Liver (tissue), 3 donors: Measurements from ENCODE around the gene ITIH4.

Experiments
- CTCF ChIP-seq: fragments of 150-350 bp; IDR thresholded peaks from 2 replicates; pipeline ENCODE4 v1.5.1; 2017; ENCODE audit warnings: improper control_type of control experiment, low read depth, low read length; ENCODE audit not compliant: missing input control
- FOXA1 ChIP-seq: IDR thresholded peaks from 2 replicates; pipeline ENCODE4 v1.6.1; 2016; ENCODE audit warnings: antibody characterized with exemption
- GABPA ChIP-seq, 2 donors: IDR thresholded peaks in 1 of 2; conservative IDR thresholded peaks in 1 of 2; 2 replicates each; pipeline ENCODE4 v1.6.1; 2016; ENCODE audit warnings: antibody characterized with exemption in 2 of 2, mild to moderate bottlenecking in 1 of 2, moderate library complexity in 1 of 2
- JUND ChIP-seq, 2 donors: IDR thresholded peaks; 2 replicates each; pipeline ENCODE4 v1.6.1; 2016; ENCODE audit warnings: antibody characterized with exemption in 2 of 2
- TAF1 ChIP-seq: conservative IDR thresholded peaks from 2 replicates; pipeline ENCODE4 v1.6.1; 2016; ENCODE audit warnings: antibody characterized with exemption, mild to moderate bottlenecking
- TF ChIP-seq, protein P1 (sequence below): IDR thresholded peaks from 2 replicates; pipeline ENCODE4 v1.6.1; 2016; ENCODE audit warnings: antibody characterized with exemption, mild to moderate bottlenecking
- donor health status: healthy.
- donor health status: healthy.

- TF ChIP-seq, protein P1, sequence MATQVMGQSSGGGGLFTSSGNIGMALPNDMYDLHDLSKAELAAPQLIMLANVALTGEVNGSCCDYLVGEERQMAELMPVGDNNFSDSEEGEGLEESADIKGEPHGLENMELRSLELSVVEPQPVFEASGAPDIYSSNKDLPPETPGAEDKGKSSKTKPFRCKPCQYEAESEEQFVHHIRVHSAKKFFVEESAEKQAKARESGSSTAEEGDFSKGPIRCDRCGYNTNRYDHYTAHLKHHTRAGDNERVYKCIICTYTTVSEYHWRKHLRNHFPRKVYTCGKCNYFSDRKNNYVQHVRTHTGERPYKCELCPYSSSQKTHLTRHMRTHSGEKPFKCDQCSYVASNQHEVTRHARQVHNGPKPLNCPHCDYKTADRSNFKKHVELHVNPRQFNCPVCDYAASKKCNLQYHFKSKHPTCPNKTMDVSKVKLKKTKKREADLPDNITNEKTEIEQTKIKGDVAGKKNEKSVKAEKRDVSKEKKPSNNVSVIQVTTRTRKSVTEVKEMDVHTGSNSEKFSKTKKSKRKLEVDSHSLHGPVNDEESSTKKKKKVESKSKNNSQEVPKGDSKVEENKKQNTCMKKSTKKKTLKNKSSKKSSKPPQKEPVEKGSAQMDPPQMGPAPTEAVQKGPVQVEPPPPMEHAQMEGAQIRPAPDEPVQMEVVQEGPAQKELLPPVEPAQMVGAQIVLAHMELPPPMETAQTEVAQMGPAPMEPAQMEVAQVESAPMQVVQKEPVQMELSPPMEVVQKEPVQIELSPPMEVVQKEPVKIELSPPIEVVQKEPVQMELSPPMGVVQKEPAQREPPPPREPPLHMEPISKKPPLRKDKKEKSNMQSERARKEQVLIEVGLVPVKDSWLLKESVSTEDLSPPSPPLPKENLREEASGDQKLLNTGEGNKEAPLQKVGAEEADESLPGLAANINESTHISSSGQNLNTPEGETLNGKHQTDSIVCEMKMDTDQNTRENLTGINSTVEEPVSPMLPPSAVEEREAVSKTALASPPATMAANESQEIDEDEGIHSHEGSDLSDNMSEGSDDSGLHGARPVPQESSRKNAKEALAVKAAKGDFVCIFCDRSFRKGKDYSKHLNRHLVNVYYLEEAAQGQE: no peak
- TF ChIP-seq CTCF (no peak), TAF1 (no peak), FOXA1 (no peak), GABPA (IDR thresholded peaks at IDR 0.05 in 1 of 2, conservative IDR thresholded peaks at IDR 0.05 in 1 of 2) (no peak), JUND (IDR thresholded peaks at IDR 0.05) (no peak)
These were observed 47.3 kb downstream of the ITIH4 start for GRCh38 chr3:52783211-52783555.
